ENCODE data around the gene FHOD3.

- TF ChIP-seq CTCF (IDR thresholded peaks at IDR 0.05; ENCODE audit: low read length) (no peak), EZH2phosphoT487 (IDR thresholded peaks at IDR 0.05; ENCODE audit: low read length) (no peak), EZH2 (optimal IDR thresholded peaks at IDR 0.05; ENCODE audit: low read depth, low read length) (no peak)
These were observed 361.1 kb downstream of the FHOD3 start for GRCh38 chr18:36658611-36659010.

All from MM.1S (cell line).